Left hindlimb (tissue), 1 donor: ENCODE measurements around the gene CELF5.
"Not testable (repeated sequence)": the region's sequence is repeated elsewhere in the genome, so short reads cannot be mapped to it uniquely, and the experiment has no call there.

Experiments
- DNase-seq: peaks from one replicate; pipeline ENCODE4 v3.0.0-alpha.2; 2018

CELF5 gene

DNA sequence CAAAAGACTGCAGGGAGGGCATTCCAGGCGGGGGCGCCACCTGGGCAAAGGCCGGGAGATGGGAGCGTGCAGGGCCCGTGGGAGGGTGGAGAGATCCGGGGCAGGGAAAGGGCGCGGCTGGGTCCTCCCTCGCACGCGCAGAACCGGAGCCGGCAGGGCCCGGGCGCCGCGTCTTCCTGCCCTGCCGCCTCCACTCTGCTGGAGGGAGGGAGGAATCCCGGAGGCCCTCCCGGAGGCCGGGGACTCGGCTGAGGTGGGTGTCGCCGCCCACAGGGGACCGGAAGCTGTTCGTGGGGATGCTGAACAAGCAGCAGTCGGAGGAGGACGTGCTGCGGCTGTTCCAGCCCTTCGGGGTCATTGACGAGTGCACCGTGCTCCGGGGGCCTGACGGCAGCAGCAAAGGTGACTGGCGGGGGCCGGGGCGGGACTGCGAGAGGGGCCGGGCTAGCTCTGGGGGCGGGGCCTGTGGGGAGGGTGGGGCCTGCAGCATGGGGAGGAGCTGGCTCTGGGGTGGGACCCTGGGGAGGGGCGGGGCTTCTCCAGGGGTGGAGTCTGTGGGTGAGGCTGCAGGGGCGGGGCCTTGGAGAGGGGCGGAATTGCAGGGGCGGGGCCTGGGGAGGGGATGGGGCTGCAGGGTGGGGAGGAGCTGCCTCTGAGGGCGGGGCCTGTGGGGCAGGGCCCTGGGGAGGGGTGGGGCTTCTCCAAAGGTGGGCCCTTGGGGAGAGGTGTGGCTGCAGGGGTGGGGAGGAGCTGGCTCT is 51.3 kb downstream of the CELF5 start:
- DNase-seq = peak; percentile 70

DNA sequence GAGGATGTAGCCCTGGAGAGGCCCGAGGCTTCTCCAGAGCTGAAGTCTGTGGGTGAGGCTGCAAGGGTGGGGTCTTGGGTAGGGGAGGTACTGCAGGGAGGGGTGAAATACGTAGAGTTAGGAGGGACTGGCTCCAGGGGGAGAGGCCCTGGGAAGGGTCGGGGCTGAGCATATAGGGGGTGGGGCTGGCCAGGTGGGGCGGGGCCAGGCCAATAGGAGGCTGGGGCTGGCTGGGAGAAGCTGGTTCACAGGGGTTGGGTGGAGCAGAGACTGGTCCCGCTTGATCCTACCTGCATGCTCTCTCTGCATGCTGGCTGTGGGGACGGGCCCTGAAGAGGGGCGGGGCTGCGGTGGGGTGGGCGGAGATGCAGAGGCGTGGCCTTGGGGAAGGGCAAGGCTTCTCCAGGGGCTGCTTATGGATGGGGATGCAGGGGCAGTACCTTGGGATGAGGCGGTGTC is 51.9 kb downstream of the CELF5 start:
- DNase-seq = no peak

GRCh38 chr19:3277649-3278048 is 53.2 kb downstream of the CELF5 start:
- DNase-seq = no peak

GRCh38 chr19:3278294-3278693 is 53.8 kb downstream of the CELF5 start:
- DNase-seq = no peak

- DNase-seq = no peak
These were observed 54.3 kb downstream of the CELF5 start for GRCh38 chr19:3278749-3279148.

GRCh38 chr19:3279306-3279705 is 54.8 kb downstream of the CELF5 start:
- no peak for DNase-seq

- peak; percentile 16 for DNase-seq
These were observed 56.6 kb downstream of the CELF5 start for GRCh38 chr19:3281026-3281425.

DNA sequence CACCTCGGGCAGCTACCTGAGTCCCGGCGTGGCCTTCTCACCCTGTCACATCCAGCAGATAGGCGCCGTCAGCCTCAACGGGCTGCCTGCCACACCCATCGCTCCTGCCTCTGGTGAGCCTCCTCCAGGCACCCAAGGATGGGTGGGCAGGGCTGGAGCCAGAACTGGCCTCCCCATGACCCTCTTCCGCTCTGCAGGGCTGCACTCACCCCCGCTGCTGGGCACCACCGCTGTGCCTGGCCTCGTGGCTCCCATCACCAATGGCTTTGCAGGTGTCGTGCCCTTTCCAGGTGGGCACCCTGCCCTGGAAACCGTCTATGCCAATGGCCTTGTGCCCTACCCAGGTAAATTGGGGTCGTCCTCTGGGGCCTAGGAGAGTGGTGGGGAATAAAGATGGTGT is 57.7 kb downstream of the CELF5 start:
- peak; percentile 13 for DNase-seq

- DNase-seq = no peak
These were observed 58.1 kb downstream of the CELF5 start for GRCh38 chr19:3282564-3282963.

DNA sequence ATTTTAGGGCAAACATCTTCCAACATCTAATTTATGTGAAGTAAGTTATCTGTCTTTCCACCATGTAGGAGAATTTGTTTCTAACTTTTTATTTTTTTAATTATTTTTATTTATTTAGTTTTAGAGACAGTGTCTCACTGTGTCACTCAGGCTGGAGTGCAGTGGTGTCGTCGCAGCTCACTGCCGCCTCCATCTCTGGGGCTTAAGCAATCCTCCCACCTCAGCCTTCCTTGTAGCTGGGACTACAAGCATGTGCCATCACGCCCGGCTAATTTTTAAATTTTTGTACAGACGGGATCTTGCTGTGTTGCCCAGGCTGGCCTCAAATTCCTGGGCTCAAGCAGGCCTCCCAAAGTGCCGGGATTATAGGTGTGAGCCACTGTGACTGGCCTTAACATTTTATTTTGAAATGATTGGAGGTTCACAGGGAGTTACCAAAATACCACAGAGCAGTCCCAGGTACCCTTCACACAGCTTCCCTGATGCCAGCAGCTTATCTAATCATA is 58.8 kb downstream of the CELF5 start:
- no peak for DNase-seq

DNA sequence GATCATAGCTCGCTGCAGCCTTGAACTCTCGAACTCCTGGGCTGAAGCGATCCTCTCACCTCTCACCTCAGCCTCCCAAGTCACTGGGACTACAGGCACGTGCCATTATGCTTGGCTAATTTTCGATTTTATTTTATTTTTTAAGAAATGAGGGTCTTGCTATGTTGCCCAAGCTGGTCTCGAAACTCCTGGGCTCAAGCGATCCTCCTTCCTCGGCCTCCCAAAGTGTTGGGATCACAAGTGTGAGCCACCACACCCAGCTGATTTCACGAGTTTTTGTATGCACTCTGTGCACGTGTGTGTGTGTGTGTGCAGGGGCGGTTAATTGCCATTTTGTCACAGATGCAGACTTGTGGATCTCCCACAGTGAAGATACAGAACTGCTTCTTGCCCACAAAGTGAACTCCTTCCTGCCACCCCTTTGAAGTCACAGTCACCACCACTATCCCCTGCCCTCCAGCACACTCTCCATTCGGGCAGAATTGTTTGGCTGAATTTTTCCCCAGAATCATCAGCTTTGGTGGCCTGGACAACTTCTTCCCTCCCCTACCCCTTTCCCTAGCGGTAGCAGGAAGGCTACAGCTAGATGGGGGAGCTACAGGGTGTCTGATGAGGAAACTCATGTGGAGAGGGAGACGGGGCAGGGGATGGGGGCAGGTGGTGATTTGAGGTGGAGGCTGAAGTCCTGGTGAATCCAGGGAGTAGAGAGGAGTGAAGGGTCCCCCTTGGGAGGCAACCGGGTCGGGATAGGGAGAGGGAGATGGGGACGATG is 59.6 kb downstream of the CELF5 start:
- DNase-seq = no peak

GRCh38 chr19:3284759-3285646 is 60.5 kb downstream of the CELF5 start:
- DNase-seq = peak; percentile 68

- no peak for DNase-seq
These were observed 61.3 kb downstream of the CELF5 start for GRCh38 chr19:3285647-3286176.

- no peak for DNase-seq
These were observed 63.4 kb downstream of the CELF5 start for GRCh38 chr19:3287814-3288213.

GRCh38 chr19:3288437-3288836 is 64.0 kb downstream of the CELF5 start:
- DNase-seq = not testable (repeated sequence)

GRCh38 chr19:3289971-3290569 is 65.6 kb downstream of the CELF5 start:
- no peak for DNase-seq

- DNase-seq = not testable (repeated sequence)
These were observed 66.4 kb downstream of the CELF5 start for GRCh38 chr19:3290858-3291257.

- DNase-seq = no peak
These were observed 67.2 kb downstream of the CELF5 start for GRCh38 chr19:3291644-3292043.

DNA sequence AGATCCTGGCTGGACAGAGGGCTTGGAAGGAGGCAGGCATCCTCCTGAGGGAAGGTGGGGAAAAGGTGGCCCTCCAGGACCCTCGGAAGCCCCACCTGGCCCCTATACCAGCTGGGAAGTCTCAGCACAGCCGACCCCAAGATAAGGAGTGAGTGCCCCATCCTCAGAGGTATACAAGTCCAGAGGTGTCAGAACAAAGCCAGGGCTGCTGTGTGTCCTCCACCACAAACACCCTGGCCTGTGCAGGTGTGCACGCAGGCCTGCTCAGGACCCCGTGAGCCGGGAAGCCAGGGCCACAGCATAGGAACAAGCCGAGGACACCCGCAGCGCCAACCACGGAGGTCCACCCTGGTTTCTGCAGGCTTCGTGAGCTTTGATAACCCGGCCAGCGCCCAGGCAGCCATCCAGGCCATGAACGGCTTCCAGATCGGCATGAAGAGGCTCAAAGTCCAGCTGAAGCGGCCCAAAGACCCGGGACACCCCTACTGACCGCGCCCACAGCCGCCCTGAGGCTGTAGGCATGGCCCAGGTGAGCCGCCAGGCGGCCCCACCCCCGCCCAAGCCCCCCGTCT is 68.6 kb downstream of the CELF5 start:
- DNase-seq = no peak

- DNase-seq = no peak
These were observed 69.1 kb downstream of the CELF5 start for GRCh38 chr19:3293560-3293959.

- DNase-seq = no peak
These were observed 69.8 kb downstream of the CELF5 start for GRCh38 chr19:3294080-3294850.
